ENCODE results near the gene RYK. TPM values are rescaled to one million over a fixed set of nuclear protein-coding genes. Genes with fewer than 3 reads are reported as not detected.

The RYK gene
- total RNA-seq, 1 experiment from 2014 or later: 60.6 TPM

- no peak for DNase-seq
- no peak overlapping the region for H4K5ac ChIP-seq (ENCODE audit: insufficient read length, low read depth, low read length)
- no peak overlapping the region for H4K8ac ChIP-seq (replicated peaks; ENCODE audit: insufficient read length, low read depth, low read length)
- Mint-ChIP-seq H3K4me1 (peaks cover 12 to 13% of the 10 kb centered on the region in 2 experiments), H3K36me3 (ENCODE audit: insufficient read depth in 1 of 3, low read depth in 3 of 3) (peaks cover 3 to 10% (median 9%) of the 10 kb centered on the region in 3 experiments), H3K27ac (no peak overlapping the region), H3K27me3 (ENCODE audit: low read depth) (no peaks in the 10 kb centered on the region; the same call in 1 of the 2 replicates), H3K9me3 (peaks cover 2 to 16% of the 10 kb centered on the region in 2 experiments; a peak in 4 of 5 replicates), H3K4me3 (no peak overlapping the region)
- no peak overlapping the region for H3K4me2 ChIP-seq (ENCODE audit: insufficient read depth, insufficient read length, low read length)
- no peak overlapping the region for H2AK5ac ChIP-seq (ENCODE audit: insufficient read length, low read length)
- no peak overlapping the region for H3K9ac ChIP-seq (ENCODE audit: extremely low read depth, insufficient read length, low read length)
- H2BK5ac ChIP-seq (ENCODE audit: insufficient read length, low read length): no peak overlapping the region
- H3K27me3 ChIP-seq (ENCODE audit: insufficient read depth, low read length): no peaks in the 10 kb centered on the region
- H3K79me1 ChIP-seq (ENCODE audit: insufficient read depth, low read depth, low read length, poor library complexity, severe bottlenecking): no peaks in the 10 kb centered on the region
- no peak overlapping the region for H3K56ac ChIP-seq (ENCODE audit: insufficient read length, low read depth, low read length)
- H3K79me2 ChIP-seq (ENCODE audit: insufficient read depth, low read length): no peaks in the 10 kb centered on the region
- WGBS (ENCODE audit: extremely low coverage, insufficient read length, low lambda C conversion rate): no CpG with 5 or more reads among the region's 6 CpGs
- H3K27ac ChIP-seq (ENCODE audit: insufficient read length, low read depth, low read length): no peak overlapping the region
- H3T11ph ChIP-seq (ENCODE audit: low read length): no peak overlapping the region
- no peak overlapping the region for H2AFZ ChIP-seq (ENCODE audit: low read length)
- no peak overlapping the region for H2BK15ac ChIP-seq (ENCODE audit: low read depth, low read length)
- no peaks in the 10 kb centered on the region for H3K9me3 ChIP-seq (ENCODE audit: control insufficient read depth, low read depth, low read length)
- H2BK20ac ChIP-seq (ENCODE audit: low read depth, low read length, poor library complexity, severe bottlenecking): no peak overlapping the region
- no peak overlapping the region for H2BK120ac ChIP-seq (ENCODE audit: low read depth, low read length, poor library complexity, severe bottlenecking)
- H3K23ac ChIP-seq (ENCODE audit: insufficient read length, low read depth, low read length): no peak overlapping the region
- H4K91ac ChIP-seq (ENCODE audit: insufficient read length, low read depth, low read length): no peak overlapping the region
- H3K18ac ChIP-seq (ENCODE audit: insufficient read length, low read depth, low read length): no peak overlapping the region
- no peaks in the 10 kb centered on the region for H3K23me2 ChIP-seq (ENCODE audit: insufficient read length, low read depth, low read length, poor library complexity, severe bottlenecking)
- no peak for TF ChIP-seq CTCF (conservative IDR thresholded peaks at IDR 0.05)
- 0 out of 2 replicates have a peak, but pooled peaks cover 3% of the 10 kb centered on the region for H3K4me1 ChIP-seq (ENCODE audit: insufficient read depth, low read length)
- H2BK12ac ChIP-seq (ENCODE audit: insufficient read length, low read depth, low read length): no peak overlapping the region
- H4K20me1 ChIP-seq (ENCODE audit: control insufficient read depth, insufficient read depth, insufficient read length): no peaks in the 10 kb centered on the region
- no peak overlapping the region for H3K14ac ChIP-seq (ENCODE audit: insufficient read depth, low read length)
- H3K4ac ChIP-seq (ENCODE audit: low read depth, low read length): no peak overlapping the region
These were observed 106.7 kb downstream of the RYK start for GRCh38 chr3:134143828-134144401.
